Prostate gland (tissue), 1 donor: ENCODE measurements around the gene CXorf66.

Experiments used
- POLR2A ChIP-seq: fragments of 450-650 bp; IDR thresholded peaks from one replicate; pipeline ENCODE4 v1.6.1; 2016; ENCODE audit warnings: antibody characterized with exemption, mild to moderate bottlenecking
- POLR2AphosphoS5 ChIP-seq: sonication (generic); formaldehyde crosslinking; IDR thresholded peaks from one replicate; pipeline ENCODE4 v1.6.1; 2017; ENCODE audit warnings: antibody characterized with exemption

DNA sequence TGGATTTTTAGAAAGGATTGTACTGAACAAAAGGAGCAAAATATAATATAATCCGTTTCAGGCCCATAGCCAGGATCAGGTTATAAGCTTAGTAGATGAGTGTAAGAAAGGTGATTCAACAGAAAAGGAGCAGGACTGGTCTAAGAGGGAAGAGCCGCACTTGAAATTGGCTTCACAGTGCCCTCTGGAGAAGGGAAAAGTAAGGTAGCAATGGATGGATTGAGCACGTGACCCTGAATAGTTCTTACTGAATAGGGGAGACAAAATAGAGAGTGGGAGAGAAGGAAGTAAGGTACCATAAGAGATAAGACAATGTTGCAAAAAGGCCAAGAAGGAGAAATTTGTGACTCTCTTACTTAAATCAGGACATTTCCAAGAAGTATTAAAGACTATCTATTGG, 15.6 kb downstream of the CXorf66 start:
- TF ChIP-seq POLR2AphosphoS5 = no peak
- no peak for TF ChIP-seq POLR2A
